Natural killer cell treated with Interleukin-12 subunit alpha and Interleukin-12 subunit beta and Interleukin-15 and Interleukin-18, amount 100 ng/mL, for 72 hours (primary cell): ENCODE results near the gene ZFP3. TPM values are rescaled to one million over a fixed set of nuclear protein-coding genes. Genes with fewer than 3 reads are reported as not detected.
"Not testable (repeated sequence)": the region's sequence is repeated elsewhere in the genome, so short reads cannot be mapped to it uniquely, and the experiment has no call there.

Experiments
- ATAC-seq, 2 donors: fragments of 150-1000 bp; cut with Tn5 transposase in 1 of 2; sonication (Bioruptor Pico), chemical (Tn5 transposase) in 1 of 2; 2 replicates each; pipeline ENCODE4 v1.10.0; 2021
- DNase-seq: peaks from one replicate; pipeline ENCODE4 v3.0.0; 2022; ENCODE audit warnings: low spot score
- H3K27ac Mint-ChIP-seq, 2 donors: 1 replicate in 1 of 2; 2 replicates in 1 of 2; pipeline ENCODE4 v1.8.0; 2022; ENCODE audit warnings: mixed read lengths in 2 of 2, mild to moderate bottlenecking in 1 of 2, moderate library complexity in 1 of 2
- H3K27me3 Mint-ChIP-seq, 2 donors: 1 replicate in 1 of 2; 2 replicates in 1 of 2; pipeline ENCODE4 v1.8.0; 2022; ENCODE audit warnings: mixed read lengths in 2 of 2
- H3K36me3 Mint-ChIP-seq: one replicate; pipeline ENCODE4 v1.8.0; 2022; ENCODE audit warnings: mixed read lengths
- H3K4me1 Mint-ChIP-seq, 2 donors: 1 replicate in 1 of 2; 2 replicates in 1 of 2; pipeline ENCODE4 v1.8.0; 2022; ENCODE audit warnings: low read depth in 2 of 2, mixed read lengths in 2 of 2, mild to moderate bottlenecking in 1 of 2
- H3K4me3 Mint-ChIP-seq: one replicate; pipeline ENCODE4 v1.8.0; 2022; ENCODE audit warnings: mixed read lengths
- H3K9me3 Mint-ChIP-seq: 2 replicates; pipeline ENCODE4 v1.8.0; 2022; ENCODE audit warnings: mixed read lengths
- total RNA-seq, 2 donors: library from RNA; stranded (reverse); gene quantifications; one replicate each; pipeline ENCODE4 v1.2.3, GENCODE V29; 2022

ZFP3 gene
- total RNA-seq, 2 donors from 2014 or later, result 2.0 to 4.9 TPM

DNA sequence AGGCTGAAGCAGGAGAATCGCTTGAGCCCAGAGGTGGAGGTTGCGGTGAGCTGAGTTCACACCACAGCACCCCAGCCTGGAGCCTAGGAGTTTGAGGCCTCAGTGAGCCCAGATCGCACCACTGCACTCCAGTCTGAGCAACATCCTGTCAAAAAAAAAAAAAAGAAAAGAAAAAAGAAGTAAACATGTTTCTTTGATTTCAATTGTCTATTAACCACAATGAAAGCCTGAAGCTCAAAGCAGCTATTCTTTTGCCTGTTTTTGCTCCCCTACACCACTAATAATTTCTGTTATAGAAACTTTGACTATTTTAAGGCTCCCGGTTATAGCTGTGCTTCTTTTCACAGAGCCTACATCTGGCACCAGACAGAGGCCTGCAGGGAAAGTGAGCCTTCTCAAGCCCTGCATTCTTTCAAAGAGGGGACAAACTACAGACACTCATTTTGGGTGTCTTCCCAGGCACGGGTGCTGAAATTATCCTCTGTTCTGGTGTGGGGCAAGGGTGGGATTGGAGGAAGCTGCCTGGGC is 28.9 kb upstream of the ZFP3 start:
- no peaks in the 10 kb centered on the region for H3K27me3 Mint-ChIP-seq
- peak in 1 of 2 donors; percentile 62 for ATAC-seq
- peak overlapping the region in 1 of 2 donors; percentile 37 for H3K27ac Mint-ChIP-seq
- no peak for DNase-seq
- no peaks in the 10 kb centered on the region for H3K9me3 Mint-ChIP-seq
- H3K4me1 Mint-ChIP-seq, result peaks cover 3 to 4% of the 10 kb centered on the region in 2 donors
- no peaks in the 10 kb centered on the region for H3K36me3 Mint-ChIP-seq
- no peak overlapping the region for H3K4me3 Mint-ChIP-seq

DNA sequence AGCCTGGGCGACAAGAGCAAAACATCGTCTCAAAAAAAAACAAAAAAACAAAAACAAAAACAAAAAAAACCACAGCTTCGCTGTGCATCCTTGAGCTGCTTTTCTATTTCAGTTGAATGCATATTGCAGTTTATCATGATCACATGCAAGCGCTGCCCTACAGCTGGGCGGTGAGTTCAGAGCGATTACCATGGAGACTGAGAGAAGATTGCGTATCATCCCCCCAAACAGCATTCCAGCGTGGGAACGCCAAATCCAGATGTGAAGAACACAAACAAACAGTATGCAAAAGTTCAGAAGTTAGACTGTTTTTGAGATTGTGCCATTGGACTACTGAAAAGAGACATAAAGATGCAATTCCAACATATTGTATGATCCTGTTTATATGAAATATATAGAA is 28.0 kb upstream of the ZFP3 start:
- Mint-ChIP-seq H3K27ac (no peak overlapping the region), H3K9me3 (no peaks in the 10 kb centered on the region), H3K27me3 (no peaks in the 10 kb centered on the region), H3K36me3 (no peaks in the 10 kb centered on the region), H3K4me1 (peaks cover 3 to 4% of the 10 kb centered on the region in 2 donors), H3K4me3 (no peak overlapping the region)
- no peak for ATAC-seq
- DNase-seq, result no peak

DNA sequence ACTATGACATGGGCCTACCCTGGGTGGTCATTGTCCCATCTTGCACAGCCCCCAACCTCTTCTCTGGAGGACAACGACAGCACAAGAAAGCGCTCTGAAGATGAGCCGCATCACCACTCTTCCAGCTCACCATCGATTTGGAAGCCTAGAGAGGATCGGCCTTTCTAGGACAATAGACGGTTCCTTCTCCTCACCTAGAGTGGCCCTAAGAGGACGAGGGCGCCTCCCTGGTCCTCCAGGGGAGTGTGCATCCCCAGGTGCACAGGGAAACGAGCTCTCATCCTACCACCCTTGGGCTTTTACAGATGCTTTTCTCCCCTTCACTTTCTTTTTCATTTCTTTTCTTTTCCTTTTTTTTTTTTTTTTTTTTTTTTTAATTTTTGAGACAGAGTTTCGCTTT is 22.7 kb upstream of the ZFP3 start:
- H3K36me3 Mint-ChIP-seq, result no peaks in the 10 kb centered on the region
- ATAC-seq (no peak), DNase-seq (no peak)
- no peaks in the 10 kb centered on the region for H3K4me1 Mint-ChIP-seq
- no peaks in the 10 kb centered on the region for H3K9me3 Mint-ChIP-seq
- H3K4me3 Mint-ChIP-seq, result no peak overlapping the region
- H3K27ac Mint-ChIP-seq, result no peak overlapping the region
- peaks cover 2 to 7% of the 10 kb centered on the region in 2 donors for H3K27me3 Mint-ChIP-seq

DNA sequence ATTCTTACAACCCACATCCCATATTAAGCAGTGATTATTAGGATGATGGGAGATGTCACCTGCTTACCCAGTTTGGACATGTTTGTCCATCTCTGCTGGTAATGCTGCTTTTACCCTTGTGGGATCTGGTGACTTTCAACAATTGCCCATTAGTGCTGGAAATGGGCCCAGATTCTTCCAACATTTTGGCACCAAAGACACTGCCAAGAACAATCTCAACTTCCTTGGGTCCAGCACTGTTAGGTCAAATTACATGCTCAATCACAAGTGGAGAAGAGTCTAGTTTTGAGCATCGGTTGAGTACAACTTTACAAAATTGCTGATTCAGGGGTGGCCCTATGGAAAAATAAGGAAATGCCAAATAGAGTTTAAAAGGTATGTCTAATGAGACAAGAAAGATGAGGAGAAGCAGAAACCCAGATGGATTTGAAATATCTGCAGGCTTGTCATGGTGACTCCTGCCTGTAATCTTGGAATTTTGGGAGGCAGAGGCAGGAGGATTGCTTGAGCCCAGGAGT is 13.0 kb upstream of the ZFP3 start:
- no peak for ATAC-seq
- DNase-seq, result no peak
- H3K36me3 Mint-ChIP-seq, result no peaks in the 10 kb centered on the region
- H3K4me3 Mint-ChIP-seq, result no peak overlapping the region
- no peaks in the 10 kb centered on the region for H3K4me1 Mint-ChIP-seq
- H3K27ac Mint-ChIP-seq, result no peak overlapping the region
- H3K9me3 Mint-ChIP-seq, result no peaks in the 10 kb centered on the region
- H3K27me3 Mint-ChIP-seq, result peaks cover 8 to 11% of the 10 kb centered on the region in 2 donors

DNA sequence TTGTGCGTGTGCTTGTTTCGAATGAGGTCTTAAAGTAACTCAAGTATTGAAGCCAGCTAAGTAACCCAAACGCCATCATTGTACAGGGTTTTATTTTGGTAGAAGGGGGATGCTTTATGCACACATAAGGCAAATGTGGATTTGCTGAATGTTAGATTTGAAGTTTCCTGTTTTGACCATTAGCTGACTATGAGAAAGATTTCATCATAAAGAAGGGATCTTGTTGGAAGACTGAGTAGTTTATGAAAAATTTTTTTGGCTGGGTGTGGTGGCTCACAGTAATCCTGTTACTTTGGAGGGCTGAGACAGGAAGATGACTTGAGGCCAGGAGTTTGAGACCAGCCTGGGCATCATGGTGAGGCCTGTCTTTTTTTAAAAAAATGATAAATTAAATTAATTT is 10.0 kb upstream of the ZFP3 start:
- Mint-ChIP-seq H3K36me3 (no peaks in the 10 kb centered on the region), H3K27me3 (peaks cover 9 to 15% of the 10 kb centered on the region in 2 donors), H3K27ac (no peak overlapping the region), H3K4me3 (no peak overlapping the region), H3K4me1 (no peaks in the 10 kb centered on the region), H3K9me3 (no peaks in the 10 kb centered on the region)
- DNase-seq (no peak), ATAC-seq (no peak)

DNA sequence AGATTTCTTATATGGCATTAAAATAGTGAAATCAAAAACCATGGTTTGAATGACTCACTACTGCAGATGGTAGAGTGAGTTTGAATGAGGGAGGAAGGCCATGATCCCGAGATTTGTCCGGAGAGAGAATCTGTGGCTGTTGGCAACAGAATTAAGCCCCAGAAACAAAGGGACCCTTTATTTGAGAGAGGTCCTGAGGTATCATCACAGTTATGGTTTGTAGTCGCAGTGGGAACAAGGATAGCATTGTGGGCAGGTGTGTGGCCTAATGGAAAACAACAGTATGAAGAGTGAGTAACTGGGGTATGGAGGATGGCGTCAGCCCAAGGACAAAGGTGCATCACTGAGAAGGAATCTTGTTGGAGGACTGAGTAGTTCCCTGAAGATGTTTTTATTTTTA is 8.5 kb upstream of the ZFP3 start:
- no peak overlapping the region for H3K4me3 Mint-ChIP-seq
- H3K4me1 Mint-ChIP-seq, result no peaks in the 10 kb centered on the region
- no peaks in the 10 kb centered on the region for H3K9me3 Mint-ChIP-seq
- H3K27me3 Mint-ChIP-seq, result peaks cover 8 to 15% of the 10 kb centered on the region in 2 donors
- ATAC-seq (no peak), DNase-seq (no peak)
- no peak overlapping the region for H3K27ac Mint-ChIP-seq
- H3K36me3 Mint-ChIP-seq, result no peaks in the 10 kb centered on the region

DNA sequence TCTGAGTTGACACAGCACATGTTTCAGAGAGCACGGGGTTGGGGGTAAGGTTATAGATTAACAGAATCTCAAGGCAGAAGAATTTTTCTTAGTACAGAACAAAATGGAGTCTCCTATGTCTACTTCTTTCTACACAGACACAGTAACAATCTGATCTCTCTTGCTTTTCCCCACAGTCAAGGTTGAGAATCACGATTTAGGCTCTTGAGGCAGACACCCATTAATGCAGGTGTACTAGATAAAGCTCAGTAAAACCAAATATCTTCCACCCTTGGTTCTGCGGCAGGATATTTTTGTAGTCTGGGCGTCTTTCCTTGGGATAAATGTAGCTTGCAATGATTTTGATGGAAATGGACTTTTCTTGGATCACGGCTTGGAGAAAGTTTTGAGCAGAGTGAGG is 2.8 kb upstream of the ZFP3 start:
- H3K4me1 Mint-ChIP-seq, result peaks cover 15 to 16% of the 10 kb centered on the region in 2 donors
- H3K9me3 Mint-ChIP-seq, DNase-seq, ATAC-seq, H3K27ac Mint-ChIP-seq, H3K4me3 Mint-ChIP-seq, H3K27me3 Mint-ChIP-seq, H3K36me3 Mint-ChIP-seq: not testable (repeated sequence)

DNA sequence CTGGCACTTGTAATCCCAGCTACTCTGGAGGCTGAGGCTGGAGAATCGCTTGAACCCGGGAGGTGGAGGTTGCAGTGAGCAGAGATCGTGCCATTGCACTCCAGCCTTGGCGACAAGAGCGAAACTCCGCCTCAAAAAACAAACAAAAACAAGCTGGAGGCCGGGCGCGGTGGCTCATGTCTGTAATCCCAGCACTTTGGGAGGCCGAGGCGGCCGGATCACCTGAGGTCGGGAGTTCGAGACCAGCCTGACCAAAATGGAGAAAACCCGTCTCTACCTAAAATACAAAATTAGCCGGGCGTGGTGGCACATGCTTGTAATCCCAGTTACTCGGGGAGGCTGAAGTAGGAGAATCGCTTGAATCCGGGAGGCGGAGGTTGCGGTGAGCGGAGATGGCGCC is 992 bp upstream of the ZFP3 start:
- H3K9me3 Mint-ChIP-seq, DNase-seq, H3K36me3 Mint-ChIP-seq, H3K27me3 Mint-ChIP-seq, ATAC-seq: not testable (repeated sequence)
- Mint-ChIP-seq H3K27ac (peak overlapping the region; percentile 47 to 91), H3K4me1 (peaks cover 21 to 23% of the 10 kb centered on the region in 2 donors), H3K4me3 (peak overlapping the region; percentile 84)

DNA sequence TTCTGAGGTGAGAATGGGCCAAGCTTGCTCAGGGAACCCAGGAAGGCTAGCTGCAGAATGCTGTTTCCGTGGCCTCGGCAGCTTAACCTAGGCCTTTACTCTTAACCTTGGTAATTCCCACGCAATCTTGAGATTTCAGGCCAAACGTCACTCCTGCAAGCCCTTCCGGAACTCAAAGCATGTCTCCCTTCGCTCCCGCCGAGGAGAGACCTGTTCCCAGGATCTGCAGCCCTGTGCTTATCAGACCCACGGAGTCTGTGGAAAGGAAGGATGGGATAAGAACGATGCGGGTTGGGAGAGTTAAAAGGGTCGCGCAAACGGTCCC is 524 bp upstream of the ZFP3 start:
- Mint-ChIP-seq H3K36me3 (peaks cover 9% of the 10 kb centered on the region), H3K9me3 (no peaks in the 10 kb centered on the region), H3K4me1 (peaks cover 21 to 23% of the 10 kb centered on the region in 2 donors), H3K27ac (peak overlapping the region; percentile 47 to 91), H3K27me3 (no peaks in the 10 kb centered on the region), H3K4me3 (peak overlapping the region; percentile 84)
- no peak for ATAC-seq
- DNase-seq, result no peak

DNA sequence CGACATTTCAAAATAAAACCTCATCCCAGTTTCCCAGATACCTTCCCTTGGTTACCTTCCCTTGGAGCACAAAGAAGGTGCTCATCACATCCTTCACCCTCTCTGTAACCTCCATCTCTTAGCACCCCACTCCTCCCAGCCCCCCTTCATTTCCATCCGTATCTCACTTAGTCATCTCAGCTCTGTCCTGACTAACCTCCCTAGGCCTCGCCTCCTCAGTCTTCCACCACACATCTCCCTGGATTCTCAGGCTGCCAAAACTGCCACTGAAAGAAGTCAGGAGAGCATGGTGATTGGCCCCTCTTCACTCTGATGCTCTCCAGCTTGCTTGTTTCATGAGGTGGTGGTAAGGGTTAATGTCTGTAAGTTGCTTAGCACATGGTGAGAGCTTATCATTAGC is 2.3 kb downstream of the ZFP3 start:
- Mint-ChIP-seq H3K27me3 (no peaks in the 10 kb centered on the region), H3K9me3 (peaks cover 6% of the 10 kb centered on the region), H3K27ac (no peak overlapping the region), H3K4me3 (no peak overlapping the region), H3K36me3 (peaks cover 23% of the 10 kb centered on the region), H3K4me1 (peaks cover 21 to 23% of the 10 kb centered on the region in 2 donors)
- ATAC-seq (no peak), DNase-seq (no peak)

DNA sequence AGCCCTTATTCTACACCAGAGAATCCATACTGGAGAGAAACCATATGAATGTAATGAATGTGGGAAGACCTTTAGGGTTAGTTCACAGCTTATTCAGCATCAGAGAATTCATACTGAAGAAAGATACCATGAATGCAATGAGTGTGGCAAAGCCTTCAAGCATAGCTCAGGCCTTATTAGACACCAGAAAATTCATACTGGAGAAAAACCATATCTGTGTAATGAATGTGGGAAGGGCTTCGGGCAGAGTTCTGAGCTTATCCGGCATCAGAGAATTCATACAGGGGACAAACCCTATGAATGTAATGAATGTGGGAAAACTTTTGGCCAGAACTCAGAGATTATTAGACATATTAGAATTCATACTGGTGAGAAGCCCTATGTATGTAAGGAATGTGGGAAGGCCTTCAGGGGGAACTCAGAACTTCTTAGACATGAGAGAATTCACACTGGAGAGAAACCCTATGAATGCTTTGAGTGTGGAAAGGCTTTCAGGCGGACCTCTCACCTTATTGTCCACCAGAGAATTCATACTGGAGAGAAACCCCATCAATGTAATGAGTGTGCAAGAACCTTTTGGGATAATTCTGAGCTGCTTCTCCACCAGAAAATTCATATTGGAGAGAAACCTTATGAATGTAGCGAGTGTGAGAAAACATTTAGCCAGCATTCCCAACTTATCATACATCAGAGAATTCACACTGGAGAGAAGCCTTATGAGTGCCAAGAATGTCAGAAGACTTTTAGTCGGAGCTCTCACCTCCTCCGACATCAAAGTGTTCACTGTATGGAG is 14.1 kb downstream of the ZFP3 start:
- Mint-ChIP-seq H3K27ac (no peak overlapping the region), H3K4me1 (peaks cover 4 to 9% of the 10 kb centered on the region in 2 donors)

DNA sequence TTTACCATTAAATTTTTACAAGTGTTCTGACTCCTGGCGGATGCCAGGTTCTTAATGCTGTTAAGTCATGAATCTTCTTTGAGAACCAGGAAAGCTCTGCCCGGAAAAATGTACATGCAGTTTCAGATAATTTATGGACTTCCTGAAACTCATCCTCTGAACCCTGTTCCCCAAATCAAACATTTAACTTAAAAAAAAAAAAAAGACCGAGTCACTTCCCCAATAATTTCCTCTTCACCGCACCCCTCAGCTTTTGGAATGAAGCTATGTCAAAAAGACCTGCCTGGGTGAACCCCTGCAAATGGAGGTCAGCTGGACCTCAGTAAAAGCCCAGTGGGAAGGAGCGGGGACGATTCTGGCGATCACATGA is 18.4 kb downstream of the ZFP3 start:
- no peak for DNase-seq
- H3K27me3 Mint-ChIP-seq, result peaks cover 8 to 16% of the 10 kb centered on the region in 2 donors
- peak overlapping the region; percentile 74 for H3K4me3 Mint-ChIP-seq
- ATAC-seq, result no peak
- H3K9me3 Mint-ChIP-seq, result peaks cover 17% of the 10 kb centered on the region
- peak overlapping the region in 1 of 2 donors; percentile 27 for H3K27ac Mint-ChIP-seq
- peaks cover 47% of the 10 kb centered on the region for H3K36me3 Mint-ChIP-seq
- H3K4me1 Mint-ChIP-seq, result peaks cover 0 to 9% of the 10 kb centered on the region in 2 donors

More for the DNA sequence above, 14.1 kb downstream of the ZFP3 start:
- peaks cover 6 to 16% of the 10 kb centered on the region in 2 donors for H3K27me3 Mint-ChIP-seq
- DNase-seq (no peak), ATAC-seq (no peak)
- no peak overlapping the region for H3K4me3 Mint-ChIP-seq
- H3K36me3 Mint-ChIP-seq, result peaks cover 86% of the 10 kb centered on the region
- H3K9me3 Mint-ChIP-seq, result peaks cover 34% of the 10 kb centered on the region

DNA sequence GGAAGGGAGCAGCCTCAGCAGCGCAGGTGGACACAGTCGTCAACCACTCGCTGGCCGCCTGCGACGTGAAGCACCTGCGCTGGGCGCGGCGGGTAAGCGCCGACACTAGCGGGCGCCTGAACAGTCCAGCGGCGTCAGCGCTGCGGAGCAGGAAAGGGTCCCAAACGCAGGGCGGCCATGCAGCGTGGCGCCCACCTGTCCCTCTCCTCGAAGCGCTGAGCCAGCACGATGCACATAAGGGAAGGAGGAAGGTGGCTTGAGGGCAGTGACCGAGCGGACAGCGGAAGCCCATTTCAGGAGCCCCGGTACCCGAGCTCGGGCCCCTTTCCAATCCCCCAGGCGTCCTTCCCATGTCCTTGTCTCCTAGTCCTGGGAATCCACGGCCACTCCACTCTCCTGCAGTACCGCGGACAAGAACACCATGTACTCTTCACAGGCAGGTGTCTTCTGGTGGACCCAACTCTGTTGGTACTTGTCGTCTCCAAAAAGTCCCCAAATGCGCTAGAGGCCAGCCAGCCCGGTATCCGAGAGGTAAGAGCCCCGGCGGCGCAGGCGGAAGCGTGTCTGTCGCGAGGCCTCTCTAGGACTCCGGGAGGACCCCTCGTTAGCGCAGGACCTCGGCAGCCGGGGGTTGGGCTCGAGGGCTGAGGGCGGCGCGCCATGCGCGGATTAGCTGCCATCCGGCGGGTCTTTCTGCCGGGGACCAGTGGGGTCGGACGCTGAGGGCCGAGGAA is 19.0 kb downstream of the ZFP3 start:
- ATAC-seq (peak; percentile 78 to 89), DNase-seq (peak; percentile 71)
- Mint-ChIP-seq H3K4me3 (peak overlapping the region; percentile 74), H3K9me3 (peaks cover 17% of the 10 kb centered on the region), H3K4me1 (peaks cover 0 to 9% of the 10 kb centered on the region in 2 donors), H3K36me3 (peaks cover 42% of the 10 kb centered on the region), H3K27ac (peak overlapping the region in 1 of 2 donors; percentile 27), H3K27me3 (peaks cover 8 to 16% of the 10 kb centered on the region in 2 donors)

DNA sequence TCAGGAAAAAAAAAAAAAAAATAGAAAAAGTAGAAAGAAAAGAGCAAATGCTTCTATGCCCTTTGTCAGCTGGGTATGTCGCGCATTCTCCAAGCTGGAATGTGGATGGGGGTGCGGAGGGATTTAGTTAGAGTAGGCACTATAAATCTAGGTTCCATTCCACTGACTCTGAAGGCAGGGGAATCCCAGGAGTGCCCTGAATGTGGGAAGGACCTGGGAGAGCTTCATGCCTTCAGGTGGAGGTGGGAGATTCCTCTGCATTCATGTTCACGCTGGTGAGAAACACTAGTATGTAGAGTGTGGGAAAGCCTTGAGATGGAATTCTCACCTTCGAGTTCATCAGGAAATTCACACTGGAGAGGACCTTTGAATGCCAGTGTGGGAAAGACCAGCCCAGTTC is 21.0 kb downstream of the ZFP3 start:
- Mint-ChIP-seq H3K36me3 (peaks cover 24% of the 10 kb centered on the region), H3K4me1 (peaks cover 0 to 9% of the 10 kb centered on the region in 2 donors), H3K27ac (no peak overlapping the region), H3K9me3 (peaks cover 12% of the 10 kb centered on the region), H3K27me3 (peaks cover 8 to 16% of the 10 kb centered on the region in 2 donors), H3K4me3 (no peak overlapping the region)
- no peak for DNase-seq
- ATAC-seq, result no peak
